Measurements from ENCODE around the gene RTKN2. TPM values are rescaled to one million over a fixed set of nuclear protein-coding genes. Genes with fewer than 3 reads are reported as not detected.

RTKN2 gene
- total RNA-seq, 2 donors from 2014 or later = 2.1 to 3.6 TPM

GRCh38 chr10:62234077-62234605 lies 34.5 kb downstream of the RTKN2 start:
- no peaks in the 10 kb centered on the region for H3K9me3 ChIP-seq
- H3K36me3 ChIP-seq = no peaks in the 10 kb centered on the region
- no peak overlapping the region for H3K27ac ChIP-seq
- intact Hi-C loops (cut with DNase I) = no loop called here
- no peak for DNase-seq (ENCODE audit: low spot score)
- H3K4me3 ChIP-seq = no peak overlapping the region
- TF ChIP-seq POLR2A (IDR thresholded peaks at IDR 0.05) (no peak), POLR2AphosphoS5 (IDR thresholded peaks at IDR 0.05) (no peak), CTCF (IDR thresholded peaks at IDR 0.05) (no peak)
- no peaks in the 10 kb centered on the region for H3K4me1 ChIP-seq (replicated peaks)
- 55% methylated on average over 2 of the region's 2 CpGs for WGBS
- no peaks in the 10 kb centered on the region for H3K27me3 ChIP-seq (replicated peaks; ENCODE audit: insufficient read depth)

GRCh38 chr10:62233356-62234076 lies 35.1 kb downstream of the RTKN2 start:
- Histone ChIP-seq H3K4me1 (replicated peaks) (no peaks in the 10 kb centered on the region), H3K27ac (no peak overlapping the region), H3K9me3 (no peaks in the 10 kb centered on the region), H3K4me3 (no peak overlapping the region), H3K27me3 (replicated peaks; ENCODE audit: insufficient read depth) (no peaks in the 10 kb centered on the region), H3K36me3 (no peaks in the 10 kb centered on the region)
- WGBS = 35% methylated on average over 5 of the region's 5 CpGs
- TF ChIP-seq POLR2A (IDR thresholded peaks at IDR 0.05) (no peak), CTCF (IDR thresholded peaks at IDR 0.05) (no peak), POLR2AphosphoS5 (IDR thresholded peaks at IDR 0.05) (no peak)
- DNase-seq (ENCODE audit: low spot score) = no peak
- intact Hi-C loops (cut with DNase I) = no loop called here

GRCh38 chr10:62231805-62232204 lies 36.8 kb downstream of the RTKN2 start:
- Histone ChIP-seq H3K27me3 (replicated peaks; ENCODE audit: insufficient read depth) (no peaks in the 10 kb centered on the region), H3K27ac (no peak overlapping the region), H3K4me3 (no peak overlapping the region), H3K9me3 (no peaks in the 10 kb centered on the region), H3K4me1 (replicated peaks) (no peaks in the 10 kb centered on the region), H3K36me3 (no peaks in the 10 kb centered on the region)
- TF ChIP-seq POLR2AphosphoS5 (IDR thresholded peaks at IDR 0.05) (no peak), POLR2A (IDR thresholded peaks at IDR 0.05) (no peak), CTCF (IDR thresholded peaks at IDR 0.05) (no peak)
- 45% methylated on average over 4 of the region's 4 CpGs for WGBS
- intact Hi-C loops (cut with DNase I) = no loop called here
- DNase-seq (ENCODE audit: low spot score) = no peak

- no peaks in the 10 kb centered on the region for H3K36me3 ChIP-seq
- no peaks in the 10 kb centered on the region for H3K4me1 ChIP-seq (replicated peaks)
- no peak for DNase-seq (ENCODE audit: low spot score)
- no peak overlapping the region for H3K27ac ChIP-seq
- intact Hi-C loops (cut with DNase I) = no loop called here
- WGBS = 81% methylated on average over 1 of the region's 1 CpG
- no peak for TF ChIP-seq POLR2AphosphoS5 (IDR thresholded peaks at IDR 0.05)
- no peak for TF ChIP-seq CTCF (IDR thresholded peaks at IDR 0.05)
- TF ChIP-seq POLR2A (IDR thresholded peaks at IDR 0.05) = no peak
- no peak overlapping the region for H3K4me3 ChIP-seq
- H3K27me3 ChIP-seq (replicated peaks; ENCODE audit: insufficient read depth) = no peaks in the 10 kb centered on the region
- no peaks in the 10 kb centered on the region for H3K9me3 ChIP-seq
Observed at GRCh38 chr10:62231371-62231770, 37.3 kb downstream of the RTKN2 start.
